K562 treated with DMSO at 1 percent for 24 hours (cell line): Measurements from ENCODE around the gene EPHA10. TPM values are rescaled to one million over a fixed set of nuclear protein-coding genes. Genes with fewer than 3 reads are reported as not detected.

Experiments used
- total RNA-seq: library from RNA; unstranded; fragments of 300-600 nt; gene quantifications from 2 replicates; pipeline ENCODE4 v1.2.3, GENCODE V29; 2022; ENCODE audit warnings: low read depth; ENCODE audit not compliant: insufficient read depth

Gene EPHA10
- not detected in 2 replicates for total RNA-seq

DNA sequence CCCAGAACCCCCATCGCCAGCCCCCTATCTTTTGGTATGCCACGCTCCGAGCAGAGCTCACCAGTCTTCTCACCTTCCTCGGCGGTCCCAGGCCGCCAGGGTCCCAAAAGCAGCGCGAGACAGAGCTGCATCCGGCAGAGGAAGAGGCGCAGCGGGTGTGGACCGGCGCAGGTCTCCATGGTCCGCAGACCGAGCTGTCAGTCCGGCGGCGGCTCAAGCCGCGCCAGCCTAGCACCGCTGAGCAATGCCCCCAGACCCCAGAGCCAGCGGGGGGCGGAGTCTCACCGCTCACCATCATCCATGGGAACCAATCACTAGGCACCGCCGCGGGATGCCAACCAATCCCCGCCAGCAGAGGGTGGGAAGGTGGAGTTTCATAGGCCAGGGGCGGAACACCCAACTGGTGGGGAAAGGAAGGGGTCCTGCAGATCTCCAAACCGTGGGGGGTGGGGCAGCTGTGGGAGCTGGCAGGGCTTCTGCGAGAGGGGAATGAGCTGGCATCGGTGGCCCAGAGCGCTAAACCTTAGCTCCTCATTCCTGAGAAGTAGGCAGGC, at the start of gene EPHA10:
EPHA10 (minus strand) TSS at position 233 of the 554 bp plus-strand sequence; CDS start at position 179, 54 bp downstream.

DNA sequence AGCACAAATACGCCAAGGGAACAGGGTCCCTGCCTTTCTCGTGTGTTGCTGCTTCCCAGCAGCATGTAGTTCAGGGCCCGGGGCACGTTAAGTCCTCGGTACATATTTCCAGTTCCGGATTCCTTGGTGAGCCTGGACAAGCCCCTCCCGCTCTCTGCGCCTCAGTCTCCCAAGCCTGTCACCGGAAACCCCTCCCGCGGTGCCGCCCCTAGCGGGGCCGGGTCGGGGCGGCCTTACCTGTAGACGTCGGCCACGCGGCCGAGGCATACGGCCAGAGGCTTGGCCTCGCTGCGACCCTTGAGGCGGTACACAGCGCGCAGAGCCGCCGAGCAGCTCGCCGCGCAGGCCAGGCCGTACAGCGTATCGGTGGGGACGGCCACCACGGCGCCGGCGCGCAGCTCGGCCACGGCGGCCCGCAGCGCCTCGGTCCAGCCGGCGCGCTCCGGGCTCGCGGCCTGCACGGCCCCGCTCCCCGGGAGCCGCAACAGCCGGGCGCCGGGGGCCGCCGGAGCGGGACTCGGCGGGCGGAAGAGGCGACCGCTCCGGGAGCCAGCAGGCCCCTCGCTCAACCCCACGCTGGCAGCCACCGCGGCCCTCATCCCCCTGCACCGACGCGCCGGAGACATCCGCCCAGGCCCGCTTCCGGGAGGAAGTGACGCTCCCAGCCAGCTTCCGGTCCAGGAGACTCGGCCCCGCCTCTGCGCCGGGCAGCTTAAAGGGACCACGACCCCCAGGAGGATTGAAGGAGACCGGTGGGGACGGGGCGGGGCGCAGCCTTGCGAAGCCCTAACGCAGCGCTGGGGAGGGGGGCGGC, 42.8 kb upstream of the EPHA10 start, which contains the start of the genes C1orf122 and YRDC:
C1orf122 (plus strand) TSS at position 236 of the 814 bp plus-strand sequence. CDS start 615 bp downstream, outside the sequence.
YRDC (minus strand) TSS at position 654 of the 814 bp plus-strand sequence; CDS start at position 626, 28 bp downstream.

DNA sequence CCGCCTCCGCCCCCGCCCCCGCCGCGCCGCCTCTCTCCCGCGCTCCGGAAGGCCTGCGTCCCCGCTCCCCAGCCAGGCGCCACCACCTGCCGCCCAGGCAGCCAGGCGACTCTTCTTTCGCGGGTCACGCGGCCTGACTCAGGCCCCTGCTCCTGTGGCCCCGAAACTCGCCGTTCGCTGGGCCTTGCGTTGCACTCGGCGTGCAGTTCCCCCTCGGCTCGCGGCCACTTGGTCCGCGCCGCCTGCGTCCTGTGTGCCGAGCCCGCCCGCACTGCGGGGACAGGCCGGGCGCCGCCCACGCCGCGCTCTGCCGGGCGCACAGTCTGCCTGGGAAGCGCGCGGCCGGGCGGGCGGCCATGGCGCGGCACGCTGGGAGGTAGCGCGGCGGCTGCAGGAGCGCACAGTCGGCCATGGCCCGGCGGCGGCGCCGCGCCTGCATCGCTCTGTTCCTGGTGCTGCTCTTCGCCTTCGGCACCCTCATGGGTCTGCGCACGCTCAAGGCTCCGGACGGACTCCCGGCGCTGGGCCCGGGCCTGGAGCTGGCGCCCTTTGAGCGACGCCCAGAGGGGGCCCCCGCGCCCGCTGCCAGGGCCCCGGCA, 29.0 kb upstream of the EPHA10 start, which contains the start of gene MANEAL:
MANEAL (plus strand) TSS at position 75 of the 599 bp plus-strand sequence; CDS start at position 411, 336 bp downstream.

DNA sequence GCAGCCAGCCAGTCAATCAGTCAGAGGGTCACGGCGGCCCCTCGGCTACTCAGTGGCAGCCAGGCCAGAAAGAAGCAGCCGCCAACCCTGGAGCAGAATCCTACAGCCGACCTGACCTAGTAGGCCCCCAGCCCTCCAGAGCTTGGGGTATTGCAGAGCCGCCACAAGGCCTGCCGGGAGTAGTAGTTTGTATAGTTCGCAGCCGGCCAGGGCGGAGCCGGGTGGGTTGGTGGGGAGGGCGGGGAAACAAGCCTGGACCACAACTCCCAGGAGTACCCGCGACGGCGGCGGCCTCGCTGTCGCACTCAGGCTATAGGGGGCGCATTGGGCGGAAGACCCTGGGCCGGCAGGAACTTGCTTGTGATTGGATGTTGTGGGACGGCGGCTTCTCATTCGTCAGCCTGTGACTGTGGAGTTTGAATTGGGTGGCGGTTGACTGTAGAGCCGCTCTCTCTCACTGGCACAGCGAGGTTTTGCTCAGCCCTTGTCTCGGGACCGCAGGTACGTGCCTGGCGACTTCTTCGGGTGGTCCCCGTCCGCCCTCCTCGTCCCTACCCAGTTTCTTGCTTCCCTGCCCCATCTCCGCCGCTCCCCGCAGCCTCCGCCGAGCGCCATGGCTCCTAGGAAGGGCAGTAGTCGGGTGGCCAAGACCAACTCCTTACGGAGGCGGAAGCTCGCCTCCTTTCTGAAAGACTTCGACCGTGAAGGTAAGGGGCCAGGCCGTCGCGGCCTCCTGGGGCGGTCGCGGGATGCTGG, 72.7 kb downstream of the EPHA10 start, which contains the start of gene CDCA8:
CDCA8 (plus strand) TSS at position 439 of the 756 bp plus-strand sequence; CDS start at position 614, 175 bp downstream.

Other genes starting within 250 kb of the EPHA10 start
- gene SNIP1, start 210.8 kb downstream of the EPHA10 start, total RNA-seq, result 8.9 and 11.2 TPM in 2 replicates
- gene DNALI1, start 208.2 kb downstream of the EPHA10 start, total RNA-seq, result 1.0 and 1.7 TPM in 2 replicates
- gene GNL2, start 169.2 kb downstream of the EPHA10 start, total RNA-seq, result 68.6 and 84.5 TPM in 2 replicates
- gene RSPO1, start 130.2 kb downstream of the EPHA10 start, total RNA-seq, result not detected in 2 replicates
- 83.7 and 89.0 TPM in 2 replicates for gene CDCA8, start 72.6 kb downstream of the EPHA10 start, total RNA-seq
- gene MANEAL, start 28.7 kb upstream of the EPHA10 start, total RNA-seq, result 0.86 and 1.2 TPM in 2 replicates
- 113 and 233 TPM in 2 replicates for gene C1orf122, start 42.7 kb upstream of the EPHA10 start, total RNA-seq
- gene YRDC, start 43.1 kb upstream of the EPHA10 start, total RNA-seq, result 48.8 and 52.4 TPM in 2 replicates
- gene MTF1, start 94.5 kb upstream of the EPHA10 start, total RNA-seq, result 2.7 and 3.1 TPM in 2 replicates
- gene INPP5B, start 181.9 kb upstream of the EPHA10 start, total RNA-seq, result 21.7 and 22.0 TPM in 2 replicates
- 93.9 and 120 TPM in 2 replicates for gene SF3A3, start 224.9 kb upstream of the EPHA10 start, total RNA-seq
- gene FHL3, start 240.4 kb upstream of the EPHA10 start, total RNA-seq, result 125 and 126 TPM in 2 replicates
- 43.6 and 46.5 TPM in 2 replicates for gene UTP11, start 247.6 kb upstream of the EPHA10 start, total RNA-seq